ENCODE measurements around the gene MPZL1. TPM values are rescaled to one million over a fixed set of nuclear protein-coding genes. Genes with fewer than 3 reads are reported as not detected.

MPZL1 gene
- total and polyA plus RNA-seq, 2 of the 13 experiments (the other 11 are each of a cell fraction or from before 2014, with no cell fraction given): 38.0 to 68.7 TPM

GRCh38 chr1:167714098-167714438 is 7.7 kb upstream of the MPZL1 start (continued):
- no peak for TF ChIP-seq ZNF512 (CRISPR knock-in tag; IDR thresholded peaks at IDR 0.05)
- TF ChIP-seq ZNF777 (CRISPR knock-in tag; IDR thresholded peaks at IDR 0.05): peak; percentile 90
- TF ChIP-seq HNRNPK (IDR thresholded peaks at IDR 0.05; ENCODE audit: low read depth, low read length, poor library complexity, severe bottlenecking): peak; percentile 59
- peak; percentile 48; the same call in 1 of the 2 replicates for TF ChIP-seq MTERF4 (CRISPR knock-in tag; IDR thresholded peaks at IDR 0.05)
- TF ChIP-seq BRD4 (CRISPR knock-in tag; IDR thresholded peaks at IDR 0.05): no peak
- 0 out of 2 replicates have a peak, but pooled peaks have one; percentile 44 for TF ChIP-seq ZNF329 (CRISPR knock-in tag; IDR thresholded peaks at IDR 0.05; ENCODE audit: low read depth)
- no peak for TF ChIP-seq NFYC (CRISPR knock-in tag; IDR thresholded peaks at IDR 0.05)
- TF ChIP-seq ISL2 (CRISPR knock-in tag; IDR thresholded peaks at IDR 0.05): no peak
- TF ChIP-seq SAFB2 (CRISPR knock-in tag; IDR thresholded peaks at IDR 0.05; ENCODE audit: borderline replicate concordance, low read depth): 0 out of 2 replicates have a peak, but pooled peaks have one; percentile 46
- TF ChIP-seq PAX8 (CRISPR knock-in tag; IDR thresholded peaks at IDR 0.05; ENCODE audit: borderline replicate concordance): no peak
- 0 out of 2 replicates have a peak, but pooled peaks have one; percentile 35 for TF ChIP-seq HOXA7 (CRISPR knock-in tag; IDR thresholded peaks at IDR 0.05)
- 0 out of 2 replicates have a peak, but pooled peaks have one; percentile 12 for TF ChIP-seq ZNF430 (CRISPR knock-in tag; IDR thresholded peaks at IDR 0.05)
- no peak for TF ChIP-seq KAT2B (IDR thresholded peaks at IDR 0.05; ENCODE audit: borderline replicate concordance, low read depth, low read length)
- no peak for TF ChIP-seq MXD4 (CRISPR knock-in tag; IDR thresholded peaks at IDR 0.05)
